Testis (tissue), 3 donors: Measurements from ENCODE around the gene DGKB. TPM values are rescaled to one million over a fixed set of nuclear protein-coding genes. Genes with fewer than 3 reads are reported as not detected.
A peak's percentile ranks its signal among the peaks of the same experiment; 100 is the strongest.

ENCODE experiments used
- DNase-seq: peaks from one replicate; pipeline ENCODE4 v3.0.0-alpha.2; 2019
- H3K27ac ChIP-seq, 2 donors: fragments of 200-600 bp; sonication (generic); one replicate each; pipeline ENCODE4 v1.5.1; 2019
- H3K27me3 ChIP-seq: fragments of 200-600 bp; sonication (generic); one replicate; pipeline ENCODE4 v1.5.1; 2019
- H3K36me3 ChIP-seq: fragments of 200-600 bp; sonication (generic); one replicate; pipeline ENCODE4 v1.5.1; 2017; ENCODE audit warnings: low read depth; ENCODE audit errors: missing control alignments
- H3K4me1 ChIP-seq: fragments of 200-600 bp; sonication (generic); one replicate; pipeline ENCODE4 v1.5.1; 2019
- H3K4me3 ChIP-seq, 2 donors: fragments of 200-600 bp; sonication (generic); one replicate each; pipeline ENCODE4 v1.5.1; 2017 to 2019
- H3K9me3 ChIP-seq: fragments of 200-600 bp; sonication (generic); one replicate; pipeline ENCODE4 v1.5.1; 2017
- POLR2A ChIP-seq: fragments of 450-650 bp; IDR thresholded peaks from one replicate; pipeline ENCODE4 v1.6.1; 2017; ENCODE audit warnings: antibody characterized with exemption, mild to moderate bottlenecking, moderate library complexity
- whole genome bisulfite sequencing, 2 donors: methylation state at CpG; one replicate each; pipeline ENCODE4 v1.1.5; 2018; 5-methylcytosine and 5-hydroxymethylcytosine counted together
- intact Hi-C: fragments of 100-400 bp; cut with DNase I; formaldehyde crosslinking; loops from one replicate; pipeline ENCODE4 v1.15.1; 2023; ENCODE audit warnings: low total_unique reads
- polyA plus RNA-seq: library from polyadenylated mRNA; stranded (reverse); fragments of 350-450 nt; fragmentation: Illumina TruSeq; extraction: RNeasy Lipid Tissue Mini Kit (QIAGEN cat#74804); gene quantifications from one replicate; pipeline ENCODE4 v1.2.3, GENCODE V29; 2014; ENCODE audit warnings: low read depth, low replicate concordance; ENCODE audit not compliant: insufficient read depth
- total RNA-seq, 2 donors: library from RNA; depleted of rRNA; stranded (reverse); fragments of >200 nt; gene quantifications; one replicate each; pipeline ENCODE4 v1.2.3, GENCODE V29; 2016
- TF ChIP-seq, protein P1 (sequence below), 3 experiments: fragments of 450-650 bp in 2 of 3; fragments of 200-600 bp in 1 of 3; sonication (generic) in 1 of 3; IDR thresholded peaks; one replicate each; pipeline ENCODE4 v1.5.1; 2016 to 2019; ENCODE audit warnings: antibody characterized with exemption in 3 of 3, mild to moderate bottlenecking in 2 of 3, moderate library complexity in 1 of 3

DGKB gene
- total and polyA plus RNA-seq, 3 donors from 2014 or later, result 0.17 to 1.1 (median 0.55) TPM

DNA sequence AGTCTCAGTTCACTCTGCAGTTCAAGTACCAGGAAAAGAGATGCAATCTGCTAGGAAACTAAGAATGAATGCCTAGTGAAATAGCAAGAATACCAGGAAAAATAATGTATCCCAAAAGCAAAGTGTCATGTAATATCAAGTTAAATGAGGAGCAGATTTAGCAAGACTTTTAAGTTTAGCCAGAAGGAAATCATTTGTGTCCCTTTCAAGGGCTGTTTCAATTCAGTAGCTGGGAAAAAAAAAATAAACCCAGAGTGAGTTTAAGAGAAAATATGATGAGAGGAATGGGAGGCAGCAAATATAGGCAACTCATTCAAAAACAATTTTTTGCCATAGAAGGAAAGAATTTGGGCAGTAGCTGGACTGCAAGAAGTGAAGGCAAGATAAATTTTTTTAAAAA, 135.8 kb downstream of the DGKB start:
- TF ChIP-seq POLR2A, result no peak

DNA sequence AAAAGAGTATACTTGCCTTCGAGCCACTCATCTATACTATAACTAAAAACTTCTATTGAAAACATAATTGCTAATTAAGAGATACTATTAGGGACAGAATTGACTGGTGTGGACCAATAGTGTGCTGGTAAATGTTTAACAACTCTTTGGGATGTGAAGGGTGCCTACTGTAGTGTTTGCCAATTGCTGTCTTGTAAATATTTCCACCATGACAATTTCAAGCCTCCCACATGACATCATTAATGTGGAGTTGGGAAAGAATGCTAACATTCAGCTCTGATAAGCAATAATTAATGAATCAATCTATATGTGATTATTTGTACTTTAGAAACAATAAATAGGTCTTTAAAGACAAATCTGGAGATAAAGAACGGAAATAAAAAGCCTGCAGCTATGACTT, 136.8 kb downstream of the DGKB start:
- Histone ChIP-seq H3K4me1 (no peaks in the 10 kb centered on the region), H3K4me3 (no peak overlapping the region), H3K36me3 (no peaks in the 10 kb centered on the region), H3K27ac (no peak overlapping the region), H3K9me3 (no peaks in the 10 kb centered on the region), H3K27me3 (no peaks in the 10 kb centered on the region)
- TF ChIP-seq POLR2A, result no peak
- TF ChIP-seq, protein P1, sequence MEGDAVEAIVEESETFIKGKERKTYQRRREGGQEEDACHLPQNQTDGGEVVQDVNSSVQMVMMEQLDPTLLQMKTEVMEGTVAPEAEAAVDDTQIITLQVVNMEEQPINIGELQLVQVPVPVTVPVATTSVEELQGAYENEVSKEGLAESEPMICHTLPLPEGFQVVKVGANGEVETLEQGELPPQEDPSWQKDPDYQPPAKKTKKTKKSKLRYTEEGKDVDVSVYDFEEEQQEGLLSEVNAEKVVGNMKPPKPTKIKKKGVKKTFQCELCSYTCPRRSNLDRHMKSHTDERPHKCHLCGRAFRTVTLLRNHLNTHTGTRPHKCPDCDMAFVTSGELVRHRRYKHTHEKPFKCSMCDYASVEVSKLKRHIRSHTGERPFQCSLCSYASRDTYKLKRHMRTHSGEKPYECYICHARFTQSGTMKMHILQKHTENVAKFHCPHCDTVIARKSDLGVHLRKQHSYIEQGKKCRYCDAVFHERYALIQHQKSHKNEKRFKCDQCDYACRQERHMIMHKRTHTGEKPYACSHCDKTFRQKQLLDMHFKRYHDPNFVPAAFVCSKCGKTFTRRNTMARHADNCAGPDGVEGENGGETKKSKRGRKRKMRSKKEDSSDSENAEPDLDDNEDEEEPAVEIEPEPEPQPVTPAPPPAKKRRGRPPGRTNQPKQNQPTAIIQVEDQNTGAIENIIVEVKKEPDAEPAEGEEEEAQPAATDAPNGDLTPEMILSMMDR (IDR thresholded peaks at IDR 0.05), result no peak
- intact Hi-C loops, result no loop called here
- WGBS, 2 donors, result 84 to 89% methylated on average over 2 of the region's 2 CpGs
- no peak for DNase-seq

More for the DNA sequence above, 135.8 kb downstream of the DGKB start:
- H3K4me3 ChIP-seq, result no peak overlapping the region
- H3K9me3 ChIP-seq, result no peaks in the 10 kb centered on the region
- no peak for DNase-seq
- intact Hi-C loops, result no loop called here
- no peaks in the 10 kb centered on the region for H3K27me3 ChIP-seq
- no peaks in the 10 kb centered on the region for H3K36me3 ChIP-seq
- no peak overlapping the region for H3K27ac ChIP-seq
- H3K4me1 ChIP-seq, result no peaks in the 10 kb centered on the region

DNA sequence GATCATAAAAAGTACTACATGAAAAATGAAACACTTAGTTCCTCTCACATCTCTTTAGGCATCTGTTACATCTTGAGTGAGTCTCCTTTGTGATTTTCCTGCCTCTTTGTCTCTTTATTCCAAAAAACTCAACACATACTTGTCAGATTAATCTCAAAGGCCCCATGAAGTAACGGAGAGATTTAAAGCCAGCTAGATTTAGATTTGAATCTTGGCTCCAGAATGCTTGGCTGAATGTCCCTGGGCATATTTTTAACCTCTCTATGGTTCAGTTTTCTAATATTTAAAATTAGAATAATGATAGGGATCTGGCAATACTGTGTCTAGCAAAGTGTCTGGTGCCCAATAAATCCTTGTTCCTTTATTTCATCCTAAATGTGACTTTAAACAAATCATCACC, 140.0 kb downstream of the DGKB start:
- intact Hi-C loops, result no loop called here
- WGBS, 2 donors, result 64 to 72% methylated on average over 1 of the region's 1 CpG
- no peak overlapping the region for H3K27ac ChIP-seq

DNA sequence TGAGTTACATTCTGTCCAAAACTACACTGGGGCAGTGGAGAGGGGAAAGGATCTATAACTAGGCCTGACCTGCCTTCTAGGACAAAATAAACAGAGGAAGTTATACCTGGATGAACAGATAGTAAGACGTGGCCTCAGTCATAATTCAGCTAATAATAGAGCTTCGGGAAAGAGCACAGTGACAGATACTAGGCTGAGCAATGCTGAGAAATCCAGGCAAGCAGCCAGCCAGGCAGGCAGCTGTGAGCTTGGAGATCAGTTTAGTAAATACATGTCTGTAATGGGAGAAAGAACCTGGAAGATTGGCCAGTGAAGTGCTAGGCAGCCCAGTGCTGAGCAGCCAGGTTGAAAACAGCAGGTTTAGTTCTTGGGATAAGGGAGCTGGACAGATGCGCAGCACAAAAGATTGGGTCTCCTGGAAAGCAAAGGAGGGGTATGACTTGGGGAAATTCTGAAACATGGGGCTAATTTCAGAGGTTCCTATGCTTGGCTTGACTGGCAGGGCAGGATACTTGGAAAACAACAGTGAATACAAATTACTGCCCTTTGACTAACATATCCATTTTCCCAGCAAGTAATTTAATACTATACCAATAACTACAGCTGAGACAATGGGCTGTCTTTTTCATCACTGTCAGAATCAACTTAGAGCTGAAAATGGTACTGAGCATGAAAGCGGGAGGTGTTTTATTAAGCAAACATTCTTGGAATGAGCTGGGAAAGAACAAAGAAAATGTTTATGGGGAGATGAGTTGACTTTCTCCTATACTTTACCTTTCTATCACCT, 140.8 kb downstream of the DGKB start:
- no peak overlapping the region for H3K4me3 ChIP-seq
- H3K27ac ChIP-seq, result no peak overlapping the region
- H3K27me3 ChIP-seq, result no peaks in the 10 kb centered on the region
- DNase-seq, result peak; percentile 20
- intact Hi-C loops, result no loop called here
- TF ChIP-seq, protein P1 (IDR thresholded peaks at IDR 0.05), result no peak
- no peak for TF ChIP-seq POLR2A
- WGBS, 2 donors, result 68 to 69% methylated on average over 4 of the region's 4 CpGs
- H3K4me1 ChIP-seq, result no peaks in the 10 kb centered on the region
- H3K36me3 ChIP-seq, result no peaks in the 10 kb centered on the region
- no peaks in the 10 kb centered on the region for H3K9me3 ChIP-seq

More for the DNA sequence above, 140.0 kb downstream of the DGKB start:
- no peak for TF ChIP-seq POLR2A
- TF ChIP-seq, protein P1 (IDR thresholded peaks at IDR 0.05), result no peak
- DNase-seq, result no peak
- H3K4me3 ChIP-seq, result no peak overlapping the region
- H3K9me3 ChIP-seq, result no peaks in the 10 kb centered on the region
- H3K27me3 ChIP-seq, result no peaks in the 10 kb centered on the region
- H3K4me1 ChIP-seq, result no peaks in the 10 kb centered on the region
- no peaks in the 10 kb centered on the region for H3K36me3 ChIP-seq

DNA sequence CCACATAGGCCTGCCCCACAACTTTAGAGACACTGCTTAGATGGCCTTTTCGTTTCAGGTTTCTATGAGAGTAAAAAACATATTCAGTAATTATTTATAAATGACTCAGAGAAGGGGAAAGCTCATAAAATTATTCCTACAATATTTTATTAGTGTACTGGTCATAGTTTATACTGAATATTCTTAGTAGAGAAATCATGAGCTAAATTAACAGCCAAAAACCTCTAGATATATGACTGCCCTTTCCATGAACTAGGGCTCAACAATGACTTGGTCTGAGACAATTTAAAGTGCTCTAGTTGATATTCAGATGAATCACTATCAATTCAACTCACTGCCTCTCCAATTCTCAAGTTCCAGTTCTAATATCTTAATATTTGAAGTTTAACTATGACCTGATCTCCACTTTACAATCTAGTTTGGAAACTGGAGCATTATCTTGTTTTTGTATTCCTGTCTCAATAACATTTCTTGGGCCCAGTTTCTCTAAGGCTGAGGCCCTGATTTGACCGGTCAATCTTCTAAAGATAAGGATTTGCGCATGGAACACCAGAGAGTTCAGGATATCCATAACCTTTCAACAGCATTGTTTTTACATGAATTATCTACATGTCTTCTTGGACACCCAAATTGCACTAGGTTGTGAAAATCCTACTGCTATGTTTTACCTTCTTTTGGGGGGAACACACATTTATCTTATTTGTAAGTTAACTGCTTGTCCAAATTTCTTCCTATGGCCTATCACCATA, 141.6 kb downstream of the DGKB start:
- H3K36me3 ChIP-seq, result no peaks in the 10 kb centered on the region
- H3K4me3 ChIP-seq, result no peak overlapping the region
- TF ChIP-seq POLR2A, result no peak
- TF ChIP-seq, protein P1 (IDR thresholded peaks at IDR 0.05), result no peak
- no peak for DNase-seq
- no peak overlapping the region for H3K27ac ChIP-seq
- intact Hi-C loops, result no loop called here
- H3K27me3 ChIP-seq, result no peaks in the 10 kb centered on the region
- H3K9me3 ChIP-seq, result no peaks in the 10 kb centered on the region
- no peaks in the 10 kb centered on the region for H3K4me1 ChIP-seq
- WGBS, 2 donors, result 67 to 71% methylated on average over 3 of the region's 3 CpGs
